Stimulated activated CD8-positive, alpha-beta memory T cell treated with anti-CD3 and anti-CD28 coated beads, Interleukin-15, amount 100 ng/mL, for 48 hours (primary cell): ENCODE measurements around the gene ETFA.
"Not testable (repeated sequence)": the region's sequence is repeated elsewhere in the genome, so short reads cannot be mapped to it uniquely, and the experiment has no call there.

Experiments used
- DNase-seq, 2 donors: peaks; one replicate each; pipeline ENCODE4 v3.0.0-alpha.2; 2020; ENCODE audit warnings: low read depth in 2 of 2

The ETFA gene

GRCh38 chr15:76327191-76328105 is 16.2 kb upstream of the ETFA start:
- DNase-seq = no peak

DNA sequence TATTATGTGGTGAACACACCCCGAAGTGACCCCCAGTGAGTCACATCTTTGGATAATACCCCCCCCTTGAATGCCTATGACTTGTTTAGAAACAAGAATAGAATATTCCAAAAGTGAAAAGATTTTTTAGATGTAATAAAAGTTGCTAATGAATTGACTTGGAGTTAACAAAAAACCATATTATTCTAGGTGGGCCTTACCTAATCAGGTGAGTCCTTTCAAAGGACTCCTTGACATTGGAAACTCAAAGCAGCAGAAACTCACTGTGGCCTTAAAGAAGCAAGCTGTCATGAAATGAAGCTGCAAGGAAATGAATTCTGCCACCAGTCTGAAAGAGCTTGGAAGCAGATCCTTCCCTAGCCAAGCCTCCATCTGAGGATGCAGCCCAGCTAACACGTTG is 14.4 kb upstream of the ETFA start:
- no peak for DNase-seq

- no peak for DNase-seq
These were observed 12.8 kb upstream of the ETFA start for GRCh38 chr15:76324066-76324465.

DNA sequence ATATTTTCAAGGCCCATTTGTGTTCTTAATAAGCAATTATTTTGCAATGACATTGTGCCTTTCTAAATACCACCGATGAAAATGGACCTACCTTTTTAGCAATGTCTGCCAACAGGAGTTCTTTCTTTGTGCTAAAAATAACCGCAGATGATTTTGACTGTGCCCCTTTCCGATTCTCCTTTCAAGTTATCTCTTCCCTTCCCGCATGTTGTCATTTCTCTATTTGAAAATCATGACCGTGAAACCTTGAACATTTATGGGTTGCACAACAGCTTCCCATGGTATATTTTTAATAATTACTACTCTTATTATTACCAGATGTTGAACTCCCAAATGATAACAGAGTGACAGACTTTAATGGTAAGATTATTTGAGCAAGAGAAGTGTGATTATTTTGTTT is 10.3 kb upstream of the ETFA start:
- no peak for DNase-seq

DNA sequence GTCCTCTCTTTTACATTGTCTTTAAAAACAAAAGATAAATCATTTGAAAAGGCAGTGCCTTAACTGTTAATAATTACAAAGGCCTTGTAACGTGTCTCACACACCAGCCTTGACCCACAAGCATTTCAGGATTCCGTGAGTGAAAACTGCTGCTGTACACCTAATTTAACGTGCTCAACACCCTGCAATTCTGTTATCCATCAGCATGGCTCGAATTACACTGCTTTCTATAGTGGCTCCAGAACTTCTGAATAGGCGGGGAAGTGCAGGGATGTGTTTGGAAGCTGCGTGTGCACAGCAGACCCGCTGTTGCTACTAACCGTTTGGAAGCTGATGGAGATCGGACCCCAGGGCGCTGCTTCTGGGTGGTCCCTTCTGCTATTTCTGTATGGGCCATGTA is 9.9 kb upstream of the ETFA start:
- no peak for DNase-seq

GRCh38 chr15:76320012-76320411 is 8.7 kb upstream of the ETFA start:
- DNase-seq = no peak

DNA sequence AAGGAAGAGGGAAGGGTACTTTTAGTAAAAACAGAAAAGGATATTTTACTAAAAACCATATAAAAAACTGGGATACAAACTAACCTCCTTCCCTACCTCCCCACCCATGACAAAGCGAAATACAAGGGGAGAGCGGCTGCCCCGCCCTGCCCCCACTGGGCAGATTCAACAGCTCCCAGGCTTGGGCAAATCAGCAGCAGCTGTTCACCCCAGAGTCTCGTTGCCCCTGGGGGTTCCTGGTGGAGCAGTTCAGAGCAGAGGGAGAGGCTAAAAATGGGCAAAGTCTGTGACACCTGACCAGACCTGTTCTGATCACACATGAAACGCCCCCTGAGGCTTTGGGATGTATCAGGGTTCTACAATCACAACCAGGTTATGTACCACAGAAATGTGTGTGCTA is 2.5 kb upstream of the ETFA start:
- DNase-seq = no peak

DNA sequence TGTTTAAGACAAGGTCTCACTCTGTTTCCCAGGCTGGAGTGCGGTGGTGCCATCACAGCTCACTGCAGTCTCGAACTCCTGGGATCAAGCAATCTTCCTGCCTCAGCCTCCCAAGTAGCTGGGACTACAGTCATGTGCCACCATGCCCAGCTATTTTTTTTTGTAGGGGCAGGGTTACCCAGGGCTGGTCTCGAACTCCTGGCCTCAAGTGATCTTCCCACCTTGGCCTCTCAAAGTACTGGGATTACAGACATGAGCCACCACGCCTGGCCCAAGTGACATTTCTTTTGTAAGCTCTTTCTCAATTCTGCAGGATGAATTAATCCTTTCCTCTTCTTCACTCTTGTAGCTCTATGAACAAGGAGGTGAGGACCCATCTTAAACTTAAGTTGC is 1.9 kb upstream of the ETFA start:
- not testable (repeated sequence) for DNase-seq

- no peak for DNase-seq
These were observed 1.4 kb upstream of the ETFA start for GRCh38 chr15:76312540-76313174.

GRCh38 chr15:76310475-76311099 is 682 bp downstream of the ETFA start:
- DNase-seq = no peak

- no peak for DNase-seq
These were observed 1.5 kb downstream of the ETFA start for GRCh38 chr15:76309601-76310330.

- no peak for DNase-seq
These were observed 7.4 kb downstream of the ETFA start for GRCh38 chr15:76303909-76304308.

GRCh38 chr15:76299786-76300185 is 11.5 kb downstream of the ETFA start:
- no peak for DNase-seq

DNA sequence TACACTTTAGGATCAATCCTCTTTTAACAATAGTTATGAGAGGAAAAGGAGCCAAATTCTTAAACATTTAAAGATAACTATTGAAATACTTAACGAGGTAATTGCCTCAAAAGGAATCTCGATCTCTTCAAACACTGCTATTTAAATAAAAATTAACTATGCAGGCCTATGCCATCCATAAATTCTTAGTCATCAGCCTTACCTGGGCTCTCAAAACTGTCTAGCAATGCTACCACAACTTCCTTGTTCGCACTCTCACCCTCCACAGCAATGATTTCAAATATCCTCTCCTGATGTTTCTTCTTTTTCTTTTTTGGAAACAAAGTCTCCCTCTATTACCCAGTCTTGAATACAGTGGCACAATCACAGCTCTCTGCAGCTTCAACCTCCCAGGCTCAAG is 12.3 kb downstream of the ETFA start:
- no peak for DNase-seq

GRCh38 chr15:76297951-76298350 is 13.3 kb downstream of the ETFA start:
- DNase-seq = not testable (repeated sequence)

GRCh38 chr15:76296849-76297248 is 14.4 kb downstream of the ETFA start:
- DNase-seq = no peak

DNA sequence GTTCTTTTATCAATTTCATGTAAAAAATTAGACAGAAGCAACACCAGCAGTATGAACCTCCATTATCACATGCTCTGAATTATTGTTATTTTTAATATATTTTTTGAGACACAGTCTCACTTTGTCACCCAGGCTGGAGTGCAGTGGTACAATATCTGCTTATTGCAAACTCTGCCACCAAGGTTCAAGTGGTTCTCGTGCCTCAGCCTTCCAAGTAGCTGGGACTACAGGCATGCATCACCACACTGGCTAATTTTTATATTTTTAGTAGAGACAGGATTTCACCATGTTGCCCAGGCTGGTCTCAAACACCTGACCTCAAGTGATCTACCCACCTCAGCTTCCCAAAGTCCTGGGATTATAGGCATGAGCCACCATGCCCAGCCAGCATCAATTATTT is 16.8 kb downstream of the ETFA start:
- not testable (repeated sequence) for DNase-seq

- DNase-seq = no peak
These were observed 17.9 kb downstream of the ETFA start for GRCh38 chr15:76293361-76293760.

GRCh38 chr15:76289582-76289981 is 21.7 kb downstream of the ETFA start:
- no peak for DNase-seq

DNA sequence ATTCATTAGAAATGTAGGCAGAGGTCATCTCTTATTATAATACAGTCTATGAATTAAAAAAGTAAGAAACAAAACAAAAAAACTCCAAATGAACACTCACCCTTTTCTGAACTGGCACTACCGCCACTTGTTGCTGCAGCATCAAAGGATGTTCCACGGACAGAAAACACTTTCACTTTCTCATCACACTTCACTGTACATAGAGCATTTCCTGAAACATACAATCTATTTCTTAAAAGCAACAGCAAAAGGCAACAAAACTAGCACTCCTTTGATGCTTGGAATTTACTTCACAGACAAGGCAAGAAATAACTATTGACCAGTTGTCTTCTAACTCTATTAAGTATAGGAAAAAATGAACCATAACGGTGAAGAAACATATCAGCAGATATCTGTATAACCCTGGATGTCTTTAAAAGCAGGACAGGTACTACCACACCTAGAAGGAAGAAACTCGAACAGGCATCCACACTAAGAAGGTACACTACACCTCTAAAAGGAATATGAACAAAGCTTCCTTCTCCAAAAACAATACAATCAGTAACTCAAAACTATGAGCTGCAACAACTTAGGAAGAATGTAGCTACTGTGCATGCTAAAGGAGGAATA is 24.9 kb downstream of the ETFA start:
- DNase-seq = no peak

- DNase-seq = no peak
These were observed 25.9 kb downstream of the ETFA start for GRCh38 chr15:76285241-76285825.
